Right renal cortex interstitium (tissue), 3 donors: ENCODE measurements around the gene CEACAM3. TPM values are rescaled to one million over a fixed set of nuclear protein-coding genes. Genes with fewer than 3 reads are reported as not detected.

Source experiments
- DNase-seq, 3 donors: peaks; one replicate each; pipeline ENCODE4 v3.0.0-alpha.2; 2013; ENCODE audit warnings: low read depth in 3 of 3, low spot score in 2 of 3
- polyA plus RNA-seq, 3 donors: library from polyadenylated mRNA; unstranded; fragments of 120-200 nt; gene quantifications; one replicate each; pipeline ENCODE4 v1.2.1, GENCODE V29; 2013; ENCODE audit not compliant: insufficient read length in 3 of 3

Gene CEACAM3
- polyA plus RNA-seq, 3 donors: not detected

DNA sequence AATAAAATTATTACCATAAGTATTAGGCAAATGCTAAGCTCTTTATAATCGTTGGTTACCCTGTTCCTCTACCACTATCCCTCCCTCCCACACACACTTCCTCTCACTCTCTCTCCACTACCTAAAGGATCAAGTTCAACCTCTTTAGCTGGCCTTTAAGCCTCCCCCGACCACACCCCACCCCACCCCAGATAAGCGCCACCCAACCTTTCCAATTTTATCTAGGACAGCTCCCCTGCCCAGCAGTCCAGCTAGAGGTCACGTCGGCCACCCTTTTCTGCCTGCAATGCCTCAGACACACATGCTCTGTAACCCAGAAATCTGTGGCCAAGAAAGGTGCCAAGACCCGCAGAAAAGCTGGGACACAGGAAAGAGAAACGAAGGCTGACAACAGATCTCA is 47.0 kb downstream of the CEACAM3 start:
- no peak for DNase-seq

DNA sequence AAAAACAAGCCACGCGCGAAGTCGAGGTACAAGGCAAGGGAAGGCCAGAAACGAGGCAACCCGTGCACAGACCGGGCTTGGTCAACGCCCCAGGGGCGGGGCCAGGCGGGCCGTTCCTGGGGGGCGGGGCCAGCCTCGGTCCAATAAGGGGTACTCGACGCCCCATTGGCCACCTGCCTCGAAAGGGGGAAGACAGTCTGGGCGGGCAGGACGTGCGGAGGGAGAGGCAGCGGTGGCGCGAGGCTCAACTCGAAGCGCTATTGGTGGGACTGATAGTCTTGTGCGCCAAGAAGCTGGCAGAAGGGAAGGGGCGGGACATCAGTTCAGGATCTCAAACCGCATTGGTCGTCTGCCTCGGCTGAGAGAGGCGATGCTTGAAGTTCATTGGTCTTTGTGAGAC is 48.2 kb downstream of the CEACAM3 start, which contains the start of gene LYPD4:
Gene LYPD4, minus strand, starts transcription at position 83 of the 400 bp plus-strand sequence. CDS start 5,398 bp downstream, outside the sequence.
- no peak for DNase-seq

DNA sequence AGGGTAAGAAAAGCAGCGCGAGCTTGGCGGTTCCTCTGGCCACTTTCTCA is 48.4 kb downstream of the CEACAM3 start, which contains the start of gene DMRTC2:
Gene DMRTC2, plus strand, starts transcription at position 42 of the 50 bp plus-strand sequence. CDS start 2,387 bp downstream, outside the sequence.
- DNase-seq: no peak

DNA sequence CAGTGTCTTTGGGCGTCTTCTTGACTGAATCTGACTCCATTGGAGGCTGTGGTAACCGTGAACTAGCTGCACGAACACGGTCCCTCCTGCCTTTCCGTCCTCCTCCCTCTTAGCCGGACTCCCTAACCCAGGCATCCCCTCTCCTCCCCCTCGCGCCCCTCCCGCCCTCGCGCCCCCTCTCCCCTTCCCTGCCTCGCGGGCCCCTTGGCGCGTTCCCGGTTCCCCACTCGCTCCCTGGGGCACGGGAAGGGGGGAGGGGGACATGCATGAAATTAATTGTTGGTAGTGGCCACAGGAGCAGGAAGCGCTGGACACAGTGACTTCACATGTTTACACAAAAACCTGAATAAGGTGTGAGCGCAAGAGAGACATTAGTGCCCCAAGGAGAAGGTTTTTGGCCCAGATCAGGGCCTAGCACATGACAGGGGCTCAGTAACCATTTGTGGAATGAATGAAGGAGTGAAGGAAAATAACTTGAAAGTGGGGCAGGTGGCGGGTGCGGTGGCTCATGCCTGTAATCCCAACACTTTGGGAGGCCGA is 48.7 kb downstream of the CEACAM3 start:
- DNase-seq: no peak

DNA sequence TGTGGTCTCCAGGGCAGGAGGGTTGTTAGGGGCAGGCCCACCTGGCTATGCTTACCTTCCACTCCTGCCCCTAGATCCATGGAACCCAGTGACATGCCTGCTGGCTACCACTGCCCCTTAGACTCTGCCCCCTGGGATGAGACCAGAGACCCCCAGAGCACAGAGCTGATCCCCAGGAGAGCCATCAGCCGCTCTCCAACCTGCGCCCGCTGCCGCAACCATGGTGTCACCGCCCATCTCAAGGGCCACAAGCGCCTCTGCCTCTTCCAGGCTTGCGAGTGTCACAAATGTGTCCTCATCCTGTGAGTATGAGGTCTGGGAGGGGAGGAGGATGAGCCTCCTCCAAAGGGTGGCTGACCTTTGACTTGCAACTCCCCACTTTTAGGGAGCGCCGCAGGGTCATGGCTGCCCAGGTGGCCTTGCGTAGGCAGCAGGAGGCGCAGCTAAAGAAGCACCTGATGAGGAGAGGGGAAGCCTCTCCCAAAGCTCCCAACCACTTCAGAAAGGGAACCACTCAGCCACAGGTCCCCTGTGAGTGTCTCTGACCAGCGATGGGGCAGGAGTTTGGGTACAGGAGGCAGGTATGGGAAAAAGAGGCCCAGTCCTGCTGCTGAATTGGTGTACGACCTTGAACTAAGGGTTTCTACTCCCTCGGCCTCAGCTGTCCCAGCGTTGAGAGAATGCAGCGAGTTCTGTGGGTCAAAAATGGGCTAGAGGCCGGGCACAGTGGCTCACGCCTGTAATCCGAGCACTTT is 51.1 kb downstream of the CEACAM3 start:
- DNase-seq: no peak

DNA sequence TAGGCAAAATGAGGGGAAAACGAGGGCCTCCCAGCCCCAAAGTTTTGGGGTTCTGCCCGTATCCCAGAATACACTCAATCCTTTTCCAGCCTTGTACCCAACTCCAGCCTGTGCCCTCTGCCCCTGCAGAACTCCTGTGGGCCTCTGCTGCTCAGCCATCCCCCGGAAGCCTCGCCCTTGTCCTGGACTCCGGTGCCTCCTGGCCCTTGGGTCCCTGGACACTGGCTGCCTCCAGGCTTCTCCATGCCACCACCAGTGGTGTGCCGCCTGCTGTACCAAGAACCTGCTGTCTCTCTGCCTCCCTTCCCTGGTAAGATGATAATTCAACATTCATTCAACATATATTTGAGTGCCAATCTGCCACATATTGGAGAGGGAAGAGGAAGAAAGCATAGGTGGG is 52.3 kb downstream of the CEACAM3 start:
- DNase-seq: no peak

DNA sequence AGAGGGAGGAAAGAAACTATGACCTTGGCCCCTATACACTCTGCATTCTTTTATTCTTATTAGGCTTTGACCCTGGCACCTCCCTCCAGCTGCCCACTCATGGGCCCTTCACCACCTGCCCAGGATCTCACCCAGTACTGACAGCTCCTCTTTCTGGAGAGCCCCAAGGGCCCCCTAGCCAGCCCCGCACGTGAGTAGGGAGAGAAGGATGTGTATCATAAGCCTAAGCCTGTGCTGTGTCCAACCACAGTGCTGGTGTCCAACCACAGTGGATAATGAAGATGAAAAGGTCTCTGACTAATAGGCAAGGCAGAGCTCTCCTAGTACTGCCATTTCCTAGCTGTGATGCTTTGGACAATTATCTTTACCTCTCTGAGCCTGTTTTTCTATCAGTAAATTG is 52.7 kb downstream of the CEACAM3 start:
- no peak for DNase-seq

DNA sequence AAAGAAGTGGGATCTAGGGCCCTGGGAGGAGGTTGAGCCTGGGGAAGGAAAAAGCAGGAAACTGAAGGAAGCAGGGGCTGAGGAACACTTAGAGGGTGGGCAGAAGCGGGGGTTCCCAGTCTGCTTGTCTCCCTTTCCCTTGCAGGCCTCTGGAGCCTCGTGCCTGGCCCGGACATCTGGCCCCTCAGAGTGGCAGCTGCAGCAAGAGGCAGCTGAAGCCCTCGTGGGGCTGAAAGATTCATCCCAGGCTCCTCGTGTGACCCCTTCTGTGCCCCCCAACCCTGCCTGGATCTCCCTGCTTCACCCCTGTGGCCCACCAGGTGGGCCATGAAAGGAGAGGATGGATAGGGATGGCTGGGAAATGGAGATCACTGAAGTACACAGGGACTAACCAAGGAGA is 54.0 kb downstream of the CEACAM3 start:
- DNase-seq: no peak

DNA sequence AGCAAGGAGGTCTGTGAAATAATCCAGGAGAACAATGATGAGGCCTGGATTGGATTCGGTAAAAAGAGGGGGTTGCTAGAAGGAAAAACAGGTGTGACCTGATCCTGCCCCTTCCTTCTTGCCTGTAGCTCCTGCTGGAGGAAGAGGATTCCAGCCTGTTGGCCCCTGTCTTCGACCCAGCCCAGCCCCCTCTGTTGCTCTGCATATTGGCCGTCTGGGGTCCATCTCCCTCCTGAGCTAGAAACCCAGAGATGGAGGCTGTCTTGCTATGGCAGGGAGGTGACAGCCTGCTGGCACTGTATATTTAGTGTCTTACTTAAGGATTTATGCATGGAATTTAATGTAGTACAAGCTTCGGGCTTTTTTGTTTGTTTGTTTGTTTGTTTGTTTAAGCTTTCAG is 55.1 kb downstream of the CEACAM3 start:
- no peak for DNase-seq

DNA sequence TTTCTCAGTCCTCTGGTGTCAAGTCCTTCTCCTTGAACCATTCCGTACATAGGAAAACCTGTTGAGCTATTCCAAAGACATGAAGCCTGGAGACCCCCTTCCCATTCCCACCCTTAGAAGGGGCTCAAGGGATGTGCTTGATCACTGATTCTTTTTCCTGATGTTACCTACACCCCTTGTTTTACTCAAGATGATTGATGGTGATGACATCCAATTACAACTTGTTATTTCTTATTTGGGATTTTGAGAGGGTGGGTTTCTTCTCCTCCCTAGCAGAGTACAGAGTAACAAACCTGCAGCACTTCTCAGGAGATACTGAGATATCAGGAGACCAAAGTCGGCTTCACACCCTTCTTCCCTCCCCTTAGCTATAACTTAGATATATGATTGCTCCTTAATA is 57.0 kb downstream of the CEACAM3 start:
- no peak for DNase-seq

DNA sequence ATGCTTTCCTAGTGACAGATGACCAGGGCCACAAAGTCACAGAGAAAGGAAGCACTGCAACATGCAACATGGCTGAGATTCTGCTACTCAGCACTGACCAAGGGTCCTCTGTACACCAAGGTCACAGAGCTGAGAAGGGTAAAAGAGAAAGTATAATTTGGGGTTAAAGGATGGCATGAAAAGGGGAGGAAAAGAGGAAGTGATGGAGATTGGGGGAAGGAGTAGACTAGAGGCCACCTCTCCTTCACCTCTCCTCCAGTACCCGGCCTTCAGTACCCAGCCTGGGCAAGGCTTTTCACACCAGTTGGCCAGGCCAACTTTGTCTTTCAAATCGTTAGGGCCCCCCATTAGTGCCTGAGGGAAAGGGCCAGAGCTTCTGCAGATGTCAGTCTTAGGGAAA is 57.4 kb downstream of the CEACAM3 start:
- DNase-seq: no peak

DNA sequence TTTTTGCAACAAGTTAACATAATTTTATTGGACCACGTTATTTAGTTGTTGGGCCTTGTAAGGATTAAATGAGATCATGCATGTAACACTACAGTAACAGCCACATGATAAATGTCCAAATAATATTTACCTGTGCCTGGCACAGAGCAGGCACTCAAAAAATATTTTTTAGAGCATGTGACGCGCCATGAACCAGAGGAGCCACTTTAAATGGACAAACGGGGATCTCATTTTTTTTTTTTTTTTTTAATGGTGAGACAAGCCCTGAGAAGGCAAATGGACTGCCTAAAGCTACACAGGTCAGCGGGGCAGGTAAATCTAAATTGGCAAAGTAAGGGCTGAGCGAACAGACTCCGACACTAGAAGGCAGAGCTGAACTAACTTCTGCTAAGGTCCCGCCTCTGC is 62.8 kb downstream of the CEACAM3 start:
- DNase-seq: no peak

DNA sequence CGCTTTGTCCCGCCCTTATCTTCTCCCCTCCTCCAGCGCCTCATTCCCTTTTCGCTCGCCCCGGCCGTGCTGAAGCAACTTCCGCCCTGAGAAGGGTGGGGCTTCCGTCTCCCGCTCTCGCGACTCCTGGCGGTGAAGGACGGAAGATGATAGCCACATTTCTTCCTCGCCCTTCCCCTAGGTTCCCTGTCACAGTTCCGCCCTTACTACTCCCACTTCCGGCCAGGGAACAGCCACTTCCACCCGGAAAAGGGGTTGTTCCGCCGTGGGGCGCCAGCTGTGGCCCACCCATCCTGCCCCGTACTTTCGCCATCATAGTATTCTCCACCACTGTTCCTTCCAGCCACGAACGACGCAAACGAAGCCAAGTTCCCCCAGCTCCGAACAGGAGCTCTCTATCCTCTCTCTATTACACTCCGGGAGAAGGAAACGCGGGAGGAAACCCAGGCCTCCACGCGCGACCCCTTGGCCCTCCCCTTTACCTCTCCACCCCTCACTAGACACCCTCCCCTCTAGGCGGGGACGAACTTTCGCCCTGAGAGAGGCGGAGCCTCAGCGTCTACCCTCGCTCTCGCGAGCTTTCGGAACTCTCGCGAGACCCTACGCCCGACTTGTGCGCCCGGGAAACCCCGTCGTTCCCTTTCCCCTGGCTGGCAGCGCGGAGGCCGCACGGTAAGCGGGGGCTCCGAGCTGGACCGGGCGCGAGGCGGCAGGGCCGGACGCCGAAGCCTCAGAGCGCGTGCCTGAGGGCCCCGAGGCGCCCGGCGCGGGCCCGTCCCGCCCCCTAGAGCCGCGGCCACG is 63.4 kb downstream of the CEACAM3 start, which contains the start of gene RPS19:
Gene RPS19, plus strand, starts transcription at position 638 of the 801 bp plus-strand sequence. CDS start 520 bp downstream, outside the sequence.
- DNase-seq: peak; percentile 98 to 99 (median 99)

DNA sequence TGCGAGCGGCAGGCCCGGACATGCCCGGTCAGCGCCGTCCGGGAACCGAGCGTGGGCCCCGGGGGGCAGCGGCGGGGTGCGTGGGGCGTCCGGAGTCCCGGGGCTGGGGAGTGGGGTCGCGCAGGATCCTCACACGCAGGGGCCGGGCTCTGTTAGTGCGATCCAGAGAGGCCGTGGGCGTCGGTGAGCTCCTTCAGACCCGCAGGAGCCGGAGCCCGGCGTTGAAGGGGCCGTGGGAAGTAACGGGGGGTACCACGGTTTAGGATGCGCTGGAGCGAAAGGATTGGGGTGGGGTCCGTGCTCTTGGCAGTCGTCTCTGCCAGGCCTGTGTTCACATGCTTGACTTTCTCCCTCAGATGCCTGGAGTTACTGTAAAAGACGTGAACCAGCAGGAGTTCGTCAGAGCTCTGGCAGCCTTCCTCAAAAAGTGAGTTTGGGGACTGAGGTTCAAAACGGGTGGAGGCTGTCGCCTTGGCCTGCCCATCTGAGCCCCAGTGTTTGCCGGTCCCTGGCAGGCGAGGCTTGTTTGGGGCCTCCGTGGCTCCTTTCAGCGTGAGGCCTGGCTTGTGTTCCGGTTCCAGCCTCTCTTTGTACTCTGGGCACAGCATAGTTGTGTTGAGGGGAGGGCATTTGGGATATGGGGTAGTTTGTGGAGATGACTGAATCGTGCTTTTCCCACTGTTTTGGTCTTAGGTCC is 64.2 kb downstream of the CEACAM3 start:
- DNase-seq: no peak

Other genes with a start within 250 kb of the CEACAM3 start
- gene CEACAM21, start 220.4 kb upstream of the CEACAM3 start, polyA plus RNA-seq: 1 to 10 TPM in 2 of 3 donors, under 1 TPM in 1; 0.86 to 1.6 (median 1.6) TPM
- gene CEACAM4, start 169.5 kb upstream of the CEACAM3 start, polyA plus RNA-seq: under 1 TPM in 1 of 3 donors, not detected in 2; 0.16 TPM
- not detected for gene CEACAM7, start 108.3 kb upstream of the CEACAM3 start, polyA plus RNA-seq
- gene CEACAM5, start 88.0 kb upstream of the CEACAM3 start, polyA plus RNA-seq: under 1 TPM in 2 of 3 donors, not detected in 1; 0.08 to 0.65 TPM
- gene CEACAM6, start 41.1 kb upstream of the CEACAM3 start, polyA plus RNA-seq: under 1 TPM; 0.08 to 0.24 (median 0.10) TPM
- not detected for gene LYPD4, start 48.1 kb downstream of the CEACAM3 start, polyA plus RNA-seq
- gene DMRTC2, start 48.5 kb downstream of the CEACAM3 start, polyA plus RNA-seq: not detected
- gene RPS19, start 63.7 kb downstream of the CEACAM3 start, polyA plus RNA-seq: 1,000 to 10,000 TPM; 1,197 to 1,314 (median 1,210) TPM
- under 1 TPM; 0.61 to 0.87 (median 0.71) TPM for gene CD79A, start 80.7 kb downstream of the CEACAM3 start, polyA plus RNA-seq
- 10 to 100 TPM; 29.8 to 32.8 (median 30.4) TPM for gene ARHGEF1, start 86.6 kb downstream of the CEACAM3 start, polyA plus RNA-seq
- gene ERFL, start 131.9 kb downstream of the CEACAM3 start, polyA plus RNA-seq: under 1 TPM; 0.06 to 0.07 (median 0.06) TPM
- 10 to 100 TPM; 42.3 to 79.3 (median 66.9) TPM for gene RABAC1, start 162.7 kb downstream of the CEACAM3 start, polyA plus RNA-seq
- gene ATP1A3, start 197.6 kb downstream of the CEACAM3 start, polyA plus RNA-seq: under 1 TPM in 1 of 3 donors, not detected in 2; 0.62 TPM